Vagina (tissue), 2 donors: ENCODE measurements around the gene ARID5B. TPM values are rescaled to one million over a fixed set of nuclear protein-coding genes. Genes with fewer than 3 reads are reported as not detected.

ENCODE experiments used
- DNase-seq, 2 donors: peaks; one replicate each; pipeline ENCODE4 v3.0.0-alpha.2; 2017; ENCODE audit errors: extremely low spot score in 2 of 2
- H3K27ac ChIP-seq: fragments of 200-600 bp; sonication (generic); one replicate; pipeline ENCODE4 v1.5.1; 2019
- H3K27me3 ChIP-seq: fragments of 200-600 bp; sonication (generic); one replicate; pipeline ENCODE4 v1.5.1; 2019
- H3K36me3 ChIP-seq, 2 donors: fragments of 200-600 bp; sonication (generic); one replicate each; pipeline ENCODE4 v1.5.1; 2017 to 2019
- H3K4me1 ChIP-seq: fragments of 200-600 bp; sonication (generic); one replicate; pipeline ENCODE4 v1.5.1; 2019
- H3K4me3 ChIP-seq, 2 donors: fragments of 200-600 bp; sonication (generic); 1 replicate in 1 of 2; 2 replicates in 1 of 2; pipeline ENCODE4 v1.5.1; 2016 to 2019
- H3K9me3 ChIP-seq: fragments of 200-600 bp; sonication (generic); one replicate; pipeline ENCODE4 v1.5.1; 2019
- POLR2A ChIP-seq, 2 donors: fragments of 450-650 bp; IDR thresholded peaks; one replicate each; pipeline ENCODE4 v1.6.1; 2017; ENCODE audit warnings: antibody characterized with exemption in 2 of 2, mild to moderate bottlenecking in 2 of 2, moderate library complexity in 2 of 2
- POLR2AphosphoS5 ChIP-seq, 2 donors: sonication (generic); formaldehyde crosslinking; IDR thresholded peaks; one replicate each; pipeline ENCODE4 v1.9.0; 2017; ENCODE audit warnings: antibody characterized with exemption in 2 of 2, mild to moderate bottlenecking in 2 of 2, low read depth in 1 of 2; ENCODE audit not compliant: insufficient read depth in 1 of 2
- intact Hi-C: fragments of 100-400 bp; cut with DNase I; formaldehyde crosslinking; loops from one replicate; pipeline ENCODE4 v1.15.1; 2023
- total RNA-seq: library from RNA; depleted of rRNA; stranded (reverse); fragments of >200 nt; gene quantifications from one replicate; pipeline ENCODE4 v1.2.3, GENCODE V29; 2016
- TF ChIP-seq, protein P1 (sequence below), 3 experiments: fragments of 450-650 bp in 2 of 3; fragments of 200-600 bp in 1 of 3; sonication (generic) in 1 of 3; IDR thresholded peaks; one replicate each; pipeline ENCODE4 v1.5.1; 2017 to 2019; ENCODE audit warnings: antibody characterized with exemption in 3 of 3, mild to moderate bottlenecking in 2 of 3, moderate library complexity in 2 of 3

Gene ARID5B
- total RNA-seq, 1 donor from 2014 or later, result 75.9 TPM

DNA sequence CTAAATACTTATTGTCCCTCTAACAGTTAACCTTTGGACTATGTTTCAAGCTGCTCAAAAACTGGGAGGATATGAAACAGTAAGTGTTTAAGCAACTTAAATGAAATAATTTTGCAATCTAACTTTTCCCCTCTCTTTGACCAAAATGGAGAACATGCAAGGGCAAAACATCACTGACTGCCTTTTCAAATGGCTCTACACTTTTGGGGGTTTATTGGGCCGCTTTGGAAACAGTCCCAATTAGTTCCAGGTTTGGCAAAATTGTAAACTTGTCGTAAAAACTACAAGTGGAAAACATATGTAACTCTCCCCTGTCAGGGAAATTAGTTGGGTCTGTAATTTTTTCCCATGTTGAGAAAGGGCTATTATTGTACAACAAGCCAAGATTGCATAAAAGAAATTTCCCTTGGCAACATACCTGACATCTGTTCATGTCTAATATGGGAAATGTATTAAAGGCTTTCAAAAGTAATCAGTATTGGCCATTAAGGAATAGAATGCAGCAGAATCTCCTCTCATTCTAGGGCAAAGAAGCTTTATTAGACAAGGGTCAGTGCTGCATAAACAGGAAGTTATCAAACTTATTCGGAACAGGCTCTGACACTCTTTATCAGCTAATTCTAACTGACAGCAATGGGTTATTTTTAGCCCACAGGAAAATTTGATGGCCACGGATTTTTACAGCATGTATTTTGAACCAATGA, 157.9 kb downstream of the ARID5B start:
- H3K27me3 ChIP-seq, result no peaks in the 10 kb centered on the region
- DNase-seq, result no peak
- peak overlapping the region; percentile 97 for H3K27ac ChIP-seq
- intact Hi-C loops, result loop anchor here (5.0 kb wide), 1 partner anchor 38 kb away; no protein-coding TSS in a partner anchor
- peaks cover 95% of the 10 kb centered on the region for H3K4me1 ChIP-seq
- H3K9me3 ChIP-seq, result no peaks in the 10 kb centered on the region
- TF ChIP-seq POLR2AphosphoS5 (IDR thresholded peaks at IDR 0.05; ENCODE audit: insufficient read depth in 1 of 2, low read depth in 1 of 2), result no peak
- TF ChIP-seq, protein P1, sequence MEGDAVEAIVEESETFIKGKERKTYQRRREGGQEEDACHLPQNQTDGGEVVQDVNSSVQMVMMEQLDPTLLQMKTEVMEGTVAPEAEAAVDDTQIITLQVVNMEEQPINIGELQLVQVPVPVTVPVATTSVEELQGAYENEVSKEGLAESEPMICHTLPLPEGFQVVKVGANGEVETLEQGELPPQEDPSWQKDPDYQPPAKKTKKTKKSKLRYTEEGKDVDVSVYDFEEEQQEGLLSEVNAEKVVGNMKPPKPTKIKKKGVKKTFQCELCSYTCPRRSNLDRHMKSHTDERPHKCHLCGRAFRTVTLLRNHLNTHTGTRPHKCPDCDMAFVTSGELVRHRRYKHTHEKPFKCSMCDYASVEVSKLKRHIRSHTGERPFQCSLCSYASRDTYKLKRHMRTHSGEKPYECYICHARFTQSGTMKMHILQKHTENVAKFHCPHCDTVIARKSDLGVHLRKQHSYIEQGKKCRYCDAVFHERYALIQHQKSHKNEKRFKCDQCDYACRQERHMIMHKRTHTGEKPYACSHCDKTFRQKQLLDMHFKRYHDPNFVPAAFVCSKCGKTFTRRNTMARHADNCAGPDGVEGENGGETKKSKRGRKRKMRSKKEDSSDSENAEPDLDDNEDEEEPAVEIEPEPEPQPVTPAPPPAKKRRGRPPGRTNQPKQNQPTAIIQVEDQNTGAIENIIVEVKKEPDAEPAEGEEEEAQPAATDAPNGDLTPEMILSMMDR (IDR thresholded peaks at IDR 0.05), result no peak
- TF ChIP-seq POLR2A (IDR thresholded peaks at IDR 0.05), result no peak
- H3K36me3 ChIP-seq, result peaks cover 0 to 7% of the 10 kb centered on the region in 2 donors
- H3K4me3 ChIP-seq, result peak overlapping the region in 1 of 2 donors; percentile 39

DNA sequence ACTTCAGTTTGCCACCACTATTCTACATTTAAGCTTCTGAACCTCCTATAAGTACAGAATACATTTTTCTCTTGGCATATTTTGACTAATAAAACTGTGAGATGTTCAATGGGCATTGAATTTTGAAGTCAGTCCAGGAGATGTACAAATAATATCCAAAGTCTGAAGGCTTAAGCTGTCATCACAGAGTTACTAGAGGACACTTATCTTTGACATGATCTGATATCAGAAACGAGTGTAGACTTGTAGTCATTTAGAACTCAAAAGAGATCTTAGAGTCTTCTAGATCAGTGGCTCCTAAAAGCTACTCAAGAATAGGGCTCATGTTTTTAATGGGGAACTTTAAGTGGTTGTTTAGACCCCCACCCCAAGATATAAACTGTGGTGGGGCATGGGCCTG, 160.5 kb downstream of the ARID5B start:
- peak overlapping the region; percentile 97 for H3K27ac ChIP-seq
- H3K9me3 ChIP-seq, result no peaks in the 10 kb centered on the region
- DNase-seq, result no peak
- peaks cover 87% of the 10 kb centered on the region for H3K4me1 ChIP-seq
- no peaks in the 10 kb centered on the region for H3K27me3 ChIP-seq
- intact Hi-C loops, result no loop called here
- peaks cover 0 to 7% of the 10 kb centered on the region in 2 donors for H3K36me3 ChIP-seq
- no peak overlapping the region for H3K4me3 ChIP-seq
- no peak for TF ChIP-seq POLR2AphosphoS5 (IDR thresholded peaks at IDR 0.05; ENCODE audit: insufficient read depth in 1 of 2, low read depth in 1 of 2)
- TF ChIP-seq, protein P1 (IDR thresholded peaks at IDR 0.05), result no peak
- no peak for TF ChIP-seq POLR2A (IDR thresholded peaks at IDR 0.05)

DNA sequence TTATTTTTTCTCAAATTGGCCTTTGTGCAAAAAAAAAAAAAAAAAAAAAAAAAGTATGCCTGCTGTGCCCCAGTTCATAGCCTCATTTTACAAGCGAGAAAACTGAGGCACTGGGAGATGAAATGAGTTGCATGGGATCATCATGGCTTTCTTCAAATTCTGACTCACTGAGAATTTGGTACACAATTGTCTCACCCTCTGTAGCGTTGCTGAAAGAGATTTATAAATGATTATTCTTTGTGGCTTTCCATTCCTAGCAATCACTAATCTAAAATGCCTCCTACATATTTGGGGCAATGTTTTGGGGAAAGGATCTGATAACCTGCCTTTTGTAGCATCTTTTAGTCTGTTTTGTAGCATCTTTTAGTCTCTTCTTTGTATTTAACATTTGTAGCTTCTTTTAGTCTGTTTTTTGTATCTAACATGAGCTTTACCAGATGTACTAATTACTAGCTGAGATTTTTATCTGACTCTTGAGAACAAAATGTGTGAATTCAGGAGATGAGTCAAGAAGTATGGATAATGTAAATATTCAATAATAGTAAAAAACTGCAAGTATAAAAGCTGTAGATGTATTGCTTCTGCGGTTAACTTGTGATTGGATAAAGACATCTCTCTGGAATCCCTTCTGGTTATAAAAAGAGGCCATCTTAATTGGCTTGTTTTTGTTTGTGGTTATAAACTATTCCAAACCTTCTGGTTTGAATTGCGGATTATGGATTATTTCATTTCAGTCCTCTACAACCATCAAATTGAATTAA, 161.4 kb downstream of the ARID5B start:
- no peak overlapping the region for H3K4me3 ChIP-seq
- H3K27ac ChIP-seq, result peak overlapping the region; percentile 97
- peaks cover 0 to 13% of the 10 kb centered on the region in 2 donors for H3K36me3 ChIP-seq
- no peaks in the 10 kb centered on the region for H3K27me3 ChIP-seq
- no peak for DNase-seq
- no peak for TF ChIP-seq POLR2AphosphoS5 (IDR thresholded peaks at IDR 0.05; ENCODE audit: insufficient read depth in 1 of 2, low read depth in 1 of 2)
- TF ChIP-seq POLR2A (IDR thresholded peaks at IDR 0.05), result no peak
- TF ChIP-seq, protein P1 (IDR thresholded peaks at IDR 0.05), result no peak
- H3K4me1 ChIP-seq, result peaks cover 87% of the 10 kb centered on the region
- no peaks in the 10 kb centered on the region for H3K9me3 ChIP-seq
- intact Hi-C loops, result no loop called here

DNA sequence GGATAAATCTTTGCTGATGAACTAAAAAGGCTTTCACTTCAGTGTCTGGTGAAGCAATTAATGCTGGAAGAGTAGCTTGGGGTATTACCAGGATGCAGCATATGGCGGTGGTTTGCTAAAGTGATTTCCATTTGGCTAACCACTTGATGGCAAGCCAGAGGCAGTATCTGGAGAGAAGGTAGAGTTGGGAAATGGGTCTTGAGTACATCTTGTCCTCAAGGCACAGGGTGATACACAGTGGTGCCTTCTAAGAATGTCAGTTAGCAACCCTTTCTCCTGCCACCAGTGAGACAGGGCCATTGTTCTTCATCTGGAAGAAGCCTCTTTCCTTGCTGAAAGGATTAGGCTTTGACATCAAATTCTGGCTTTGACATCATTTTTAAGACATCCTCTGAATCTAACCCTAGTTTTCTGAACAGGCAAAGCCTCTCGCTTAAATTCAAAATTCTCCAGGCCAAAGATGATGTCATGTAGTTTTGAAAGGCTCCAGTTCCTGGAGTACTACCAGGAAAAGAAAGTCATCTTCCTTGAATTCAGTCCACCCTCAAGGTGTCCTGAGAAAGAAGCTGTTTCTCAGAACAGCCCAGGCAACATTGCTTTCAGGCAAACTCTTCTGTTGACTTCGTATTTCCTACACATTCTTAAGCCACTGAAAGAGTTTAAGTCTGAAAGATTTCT, 162.4 kb downstream of the ARID5B start:
- no peak for DNase-seq
- TF ChIP-seq POLR2A (IDR thresholded peaks at IDR 0.05), result no peak
- TF ChIP-seq POLR2AphosphoS5 (IDR thresholded peaks at IDR 0.05; ENCODE audit: insufficient read depth in 1 of 2, low read depth in 1 of 2), result peak in 1 of 2 donors; percentile 89
- TF ChIP-seq, protein P1 (IDR thresholded peaks at IDR 0.05), result no peak
- intact Hi-C loops, result no loop called here
- Histone ChIP-seq H3K4me3 (no peak overlapping the region), H3K9me3 (no peaks in the 10 kb centered on the region), H3K36me3 (peaks cover 0 to 13% of the 10 kb centered on the region in 2 donors), H3K4me1 (peaks cover 87% of the 10 kb centered on the region), H3K27ac (peak overlapping the region; percentile 97), H3K27me3 (no peaks in the 10 kb centered on the region)
